ENCODE measurements around the gene SLC24A3.

DNA sequence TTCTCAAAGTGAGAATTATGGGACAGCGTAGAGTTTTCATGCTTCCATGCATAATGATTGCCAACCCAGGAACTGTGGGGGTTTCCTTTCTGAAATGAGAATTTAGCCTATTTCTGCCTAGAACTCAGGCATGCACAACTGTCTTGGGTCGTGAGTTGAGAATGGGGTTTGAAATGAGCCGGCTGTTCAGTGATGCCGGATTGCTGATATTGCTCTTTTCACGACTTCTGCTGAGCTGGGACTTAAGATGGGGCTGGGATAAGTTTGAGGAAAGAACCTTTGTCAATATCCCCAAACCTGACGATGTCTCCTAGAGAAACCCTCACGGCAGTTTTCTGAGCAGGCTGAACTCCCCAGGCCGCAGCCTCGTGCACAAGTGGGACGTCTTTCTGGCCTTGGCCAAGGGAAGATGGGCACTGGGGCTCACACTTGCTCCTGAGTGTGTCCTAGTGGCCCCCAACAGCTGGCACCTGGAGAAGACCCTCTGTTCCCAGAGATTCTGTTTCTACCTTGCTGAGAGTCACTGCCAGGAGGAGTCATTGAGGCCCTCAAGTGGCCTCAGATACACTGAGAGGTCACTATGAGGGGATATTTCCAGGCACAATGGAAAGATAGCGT lies 511.5 kb downstream of the SLC24A3 start:
- TF ChIP-seq, protein P1, sequence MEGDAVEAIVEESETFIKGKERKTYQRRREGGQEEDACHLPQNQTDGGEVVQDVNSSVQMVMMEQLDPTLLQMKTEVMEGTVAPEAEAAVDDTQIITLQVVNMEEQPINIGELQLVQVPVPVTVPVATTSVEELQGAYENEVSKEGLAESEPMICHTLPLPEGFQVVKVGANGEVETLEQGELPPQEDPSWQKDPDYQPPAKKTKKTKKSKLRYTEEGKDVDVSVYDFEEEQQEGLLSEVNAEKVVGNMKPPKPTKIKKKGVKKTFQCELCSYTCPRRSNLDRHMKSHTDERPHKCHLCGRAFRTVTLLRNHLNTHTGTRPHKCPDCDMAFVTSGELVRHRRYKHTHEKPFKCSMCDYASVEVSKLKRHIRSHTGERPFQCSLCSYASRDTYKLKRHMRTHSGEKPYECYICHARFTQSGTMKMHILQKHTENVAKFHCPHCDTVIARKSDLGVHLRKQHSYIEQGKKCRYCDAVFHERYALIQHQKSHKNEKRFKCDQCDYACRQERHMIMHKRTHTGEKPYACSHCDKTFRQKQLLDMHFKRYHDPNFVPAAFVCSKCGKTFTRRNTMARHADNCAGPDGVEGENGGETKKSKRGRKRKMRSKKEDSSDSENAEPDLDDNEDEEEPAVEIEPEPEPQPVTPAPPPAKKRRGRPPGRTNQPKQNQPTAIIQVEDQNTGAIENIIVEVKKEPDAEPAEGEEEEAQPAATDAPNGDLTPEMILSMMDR (conservative IDR thresholded peaks at IDR 0.05; ENCODE audit: low read length) = no peak
- no peak for TF ChIP-seq EZH2phosphoT487 (IDR thresholded peaks at IDR 0.05; ENCODE audit: borderline replicate concordance)
